ENCODE results near the gene PRDM10.
"Not testable (repeated sequence)": the region's sequence is repeated elsewhere in the genome, so short reads cannot be mapped to it uniquely, and the experiment has no call there.

The PRDM10 gene

DNA sequence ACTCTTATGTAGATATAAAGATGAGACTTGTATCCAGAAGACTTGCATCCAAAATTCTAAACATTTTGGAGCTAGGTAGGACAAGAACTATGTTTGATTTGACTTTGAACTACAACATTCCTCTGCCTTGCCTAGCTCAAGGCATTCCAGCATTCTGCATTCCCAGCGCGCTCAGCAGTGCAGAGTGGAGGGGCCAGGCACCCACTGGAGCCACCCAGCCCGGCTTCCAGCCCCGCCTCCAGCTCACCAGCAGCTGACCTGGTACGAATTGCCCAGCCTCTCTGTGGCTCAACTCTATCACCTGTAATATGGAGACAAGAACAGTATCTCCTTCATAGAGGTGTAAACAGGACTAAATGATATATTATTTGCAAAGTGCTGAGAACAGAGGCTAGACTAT is 28.8 kb downstream of the PRDM10 start:
- Histone ChIP-seq H3K27ac (no peak overlapping the region), H3K9me3 (ENCODE audit: severe bottlenecking) (no peaks in the 10 kb centered on the region), H3K27me3 (ENCODE audit: insufficient read depth, low read depth, severe bottlenecking) (no peaks in the 10 kb centered on the region), H3K36me3 (no peaks in the 10 kb centered on the region), H3K4me3 (ENCODE audit: low read depth, low read length) (no peak overlapping the region)
- TF ChIP-seq, protein P1, sequence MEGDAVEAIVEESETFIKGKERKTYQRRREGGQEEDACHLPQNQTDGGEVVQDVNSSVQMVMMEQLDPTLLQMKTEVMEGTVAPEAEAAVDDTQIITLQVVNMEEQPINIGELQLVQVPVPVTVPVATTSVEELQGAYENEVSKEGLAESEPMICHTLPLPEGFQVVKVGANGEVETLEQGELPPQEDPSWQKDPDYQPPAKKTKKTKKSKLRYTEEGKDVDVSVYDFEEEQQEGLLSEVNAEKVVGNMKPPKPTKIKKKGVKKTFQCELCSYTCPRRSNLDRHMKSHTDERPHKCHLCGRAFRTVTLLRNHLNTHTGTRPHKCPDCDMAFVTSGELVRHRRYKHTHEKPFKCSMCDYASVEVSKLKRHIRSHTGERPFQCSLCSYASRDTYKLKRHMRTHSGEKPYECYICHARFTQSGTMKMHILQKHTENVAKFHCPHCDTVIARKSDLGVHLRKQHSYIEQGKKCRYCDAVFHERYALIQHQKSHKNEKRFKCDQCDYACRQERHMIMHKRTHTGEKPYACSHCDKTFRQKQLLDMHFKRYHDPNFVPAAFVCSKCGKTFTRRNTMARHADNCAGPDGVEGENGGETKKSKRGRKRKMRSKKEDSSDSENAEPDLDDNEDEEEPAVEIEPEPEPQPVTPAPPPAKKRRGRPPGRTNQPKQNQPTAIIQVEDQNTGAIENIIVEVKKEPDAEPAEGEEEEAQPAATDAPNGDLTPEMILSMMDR (IDR thresholded peaks at IDR 0.05; ENCODE audit: low read depth, low read length), result no peak
- DNase-seq, result no peak

DNA sequence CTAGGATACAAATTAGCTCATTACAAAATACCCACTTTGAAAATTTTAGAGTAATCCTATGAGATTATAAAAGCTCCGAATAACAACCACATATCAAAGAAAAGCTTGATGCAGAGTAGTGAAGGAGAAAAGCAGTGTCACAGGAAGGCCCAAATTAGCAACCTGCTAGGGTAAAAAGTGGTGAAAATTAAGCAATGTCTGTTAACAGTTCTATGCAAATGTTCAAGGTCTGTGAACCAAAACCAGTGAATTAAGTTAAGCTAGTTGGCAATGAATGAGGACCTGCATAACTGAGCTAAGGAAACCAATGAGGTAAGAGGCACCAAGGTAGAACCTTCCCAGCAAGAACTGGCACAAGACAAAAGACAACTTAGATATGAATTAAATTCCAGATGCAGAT is 29.6 kb downstream of the PRDM10 start:
- no peaks in the 10 kb centered on the region for H3K36me3 ChIP-seq
- no peaks in the 10 kb centered on the region for H3K27me3 ChIP-seq (ENCODE audit: insufficient read depth, low read depth, severe bottlenecking)
- no peak overlapping the region for H3K4me3 ChIP-seq (ENCODE audit: low read depth, low read length)
- no peak overlapping the region for H3K27ac ChIP-seq
- no peak for DNase-seq
- no peaks in the 10 kb centered on the region for H3K9me3 ChIP-seq (ENCODE audit: severe bottlenecking)
- TF ChIP-seq, protein P1 (IDR thresholded peaks at IDR 0.05; ENCODE audit: low read depth, low read length), result no peak

DNA sequence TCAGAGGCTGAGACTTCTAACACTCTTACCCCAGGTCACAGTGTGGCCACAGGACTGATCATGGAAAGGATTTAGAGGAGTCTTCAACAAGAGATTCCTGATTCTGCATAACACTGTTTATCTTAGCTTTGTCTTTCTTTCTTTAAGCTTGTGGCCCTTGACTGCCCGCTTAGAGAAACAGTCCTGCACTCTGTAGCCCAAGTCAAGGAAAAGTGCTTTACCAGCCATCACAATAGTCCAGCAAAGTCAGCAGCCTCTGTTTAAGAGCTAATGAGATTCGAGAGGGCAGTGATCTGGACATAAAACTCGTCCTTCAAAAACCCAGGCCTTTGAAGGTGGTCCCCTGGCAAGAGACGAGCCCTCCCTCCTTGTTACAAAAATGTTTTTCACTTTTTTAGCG is 30.0 kb downstream of the PRDM10 start:
- Histone ChIP-seq H3K27ac (no peak overlapping the region), H3K27me3 (ENCODE audit: insufficient read depth, low read depth, severe bottlenecking) (no peaks in the 10 kb centered on the region), H3K9me3 (ENCODE audit: severe bottlenecking) (no peaks in the 10 kb centered on the region), H3K36me3 (no peaks in the 10 kb centered on the region), H3K4me3 (ENCODE audit: low read depth, low read length) (no peak overlapping the region)
- TF ChIP-seq, protein P1 (IDR thresholded peaks at IDR 0.05; ENCODE audit: low read depth, low read length), result no peak
- DNase-seq, result no peak

DNA sequence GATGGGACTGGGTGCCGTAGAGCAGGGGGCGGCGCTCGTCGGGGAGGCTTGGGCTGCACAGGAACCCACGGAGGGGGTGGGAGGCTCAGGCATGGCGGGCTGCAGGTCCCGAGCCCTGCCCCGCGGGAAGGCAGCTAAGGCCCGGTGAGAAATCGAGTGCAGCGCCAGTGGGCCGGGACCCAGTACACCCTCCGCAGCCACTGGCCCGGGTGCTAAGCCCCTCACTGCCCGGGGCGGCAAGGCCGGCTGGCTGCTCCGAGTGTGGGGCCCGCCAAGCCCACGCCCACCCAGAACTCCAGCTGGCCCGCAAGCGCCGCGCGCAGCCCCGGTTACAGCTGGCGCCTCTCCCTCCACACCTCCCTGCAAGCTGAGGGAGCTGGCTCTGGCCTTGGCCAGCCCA is 30.8 kb downstream of the PRDM10 start:
- H3K9me3 ChIP-seq (ENCODE audit: severe bottlenecking); DNase-seq; H3K36me3 ChIP-seq; H3K27ac ChIP-seq; H3K27me3 ChIP-seq (ENCODE audit: insufficient read depth, low read depth, severe bottlenecking); H3K4me3 ChIP-seq (ENCODE audit: low read depth, low read length): not testable (repeated sequence)

DNA sequence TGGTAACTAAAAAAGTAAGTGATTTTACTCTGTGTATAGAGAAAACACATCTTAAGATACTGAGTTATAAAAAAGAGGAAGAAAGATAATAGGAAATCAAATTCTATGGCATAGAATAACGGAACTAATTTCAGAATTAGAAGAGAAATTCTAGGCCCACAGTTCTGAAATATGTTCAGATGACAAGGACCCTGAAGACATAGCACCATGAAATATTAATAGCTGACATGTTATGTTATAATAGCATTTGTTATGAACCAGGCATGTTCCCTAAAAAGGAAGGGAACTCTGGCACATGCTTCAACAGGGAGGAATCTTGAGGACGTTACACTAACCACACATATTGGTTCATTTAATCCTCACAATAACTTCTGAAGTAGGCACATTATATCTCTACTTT is 32.7 kb downstream of the PRDM10 start:
- TF ChIP-seq, protein P1 (IDR thresholded peaks at IDR 0.05; ENCODE audit: low read depth, low read length), result no peak
- DNase-seq, result no peak
- no peaks in the 10 kb centered on the region for H3K27me3 ChIP-seq (ENCODE audit: insufficient read depth, low read depth, severe bottlenecking)
- H3K27ac ChIP-seq, result no peak overlapping the region
- no peaks in the 10 kb centered on the region for H3K9me3 ChIP-seq (ENCODE audit: severe bottlenecking)
- H3K4me3 ChIP-seq (ENCODE audit: low read depth, low read length), result no peak overlapping the region
- H3K36me3 ChIP-seq, result no peaks in the 10 kb centered on the region

DNA sequence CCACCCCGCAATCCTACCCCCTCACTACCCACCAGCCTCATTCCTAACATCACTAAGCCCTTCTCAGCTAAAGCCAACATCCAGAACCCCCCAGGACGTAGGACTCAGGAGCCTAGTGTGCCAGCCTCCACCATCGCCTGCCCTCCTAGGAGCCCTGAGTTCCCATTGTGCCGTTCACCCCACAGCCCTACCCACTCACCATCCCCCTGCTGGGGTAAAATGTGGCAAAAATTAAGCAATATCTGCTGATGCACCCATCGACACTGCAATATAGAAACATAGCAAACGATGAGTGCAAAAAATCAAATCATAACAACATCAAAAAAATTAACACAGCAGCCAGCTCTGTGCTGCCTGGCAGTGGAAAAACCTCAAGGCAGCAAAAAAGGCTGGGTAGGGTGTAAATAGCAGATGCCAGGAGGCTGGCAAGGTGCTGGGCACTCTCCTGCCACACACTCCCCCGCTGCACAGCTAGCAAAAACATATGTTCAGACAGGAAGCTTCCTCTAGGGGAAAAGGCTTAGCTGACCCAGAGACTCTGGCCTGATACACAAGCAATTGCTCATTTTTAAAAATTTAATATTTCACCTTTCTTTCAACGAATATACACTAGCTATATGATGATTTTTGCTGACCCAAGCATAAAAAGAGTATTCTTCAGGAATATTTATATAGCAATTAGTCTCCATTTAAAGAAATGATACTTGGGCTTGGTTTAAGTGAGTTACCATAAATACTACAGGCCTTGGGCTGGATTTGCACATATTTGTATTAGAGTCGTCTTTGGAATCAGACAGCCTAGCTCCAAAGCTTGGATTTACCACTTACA is 33.8 kb downstream of the PRDM10 start:
- Histone ChIP-seq H3K4me3 (ENCODE audit: low read depth, low read length) (no peak overlapping the region), H3K27ac (no peak overlapping the region), H3K9me3 (ENCODE audit: severe bottlenecking) (no peaks in the 10 kb centered on the region), H3K36me3 (no peaks in the 10 kb centered on the region), H3K27me3 (ENCODE audit: insufficient read depth, low read depth, severe bottlenecking) (no peaks in the 10 kb centered on the region)
- DNase-seq, result no peak
- TF ChIP-seq, protein P1 (IDR thresholded peaks at IDR 0.05; ENCODE audit: low read depth, low read length), result no peak
